Prostate gland (tissue), 2 donors: ENCODE measurements around the gene CROCC. TPM values are rescaled to one million over a fixed set of nuclear protein-coding genes. Genes with fewer than 3 reads are reported as not detected.

Experiments used
- DNase-seq: peaks from one replicate; pipeline ENCODE4 v3.0.0-alpha.2; 2019; ENCODE audit warnings: low spot score
- H3K27ac ChIP-seq, 2 donors: fragments of 200-600 bp; sonication (generic); 2 replicates each; pipeline ENCODE4 v1.5.1; 2017 to 2019
- H3K27me3 ChIP-seq: fragments of 200-600 bp; sonication (generic); replicated peaks from 2 replicates; pipeline ENCODE4 v1.5.1; 2019; ENCODE audit not compliant: insufficient read depth
- H3K36me3 ChIP-seq, 2 donors: fragments of 200-600 bp; sonication (generic); 1 replicate in 1 of 2; 2 replicates in 1 of 2; pipeline versions ENCODE4 v1.5.1 to v1.8.1; 2017 to 2019
- H3K4me1 ChIP-seq: fragments of 200-600 bp; sonication (generic); replicated peaks from 2 replicates; pipeline ENCODE4 v1.5.1; 2019
- H3K4me3 ChIP-seq, 2 donors: fragments of 200-600 bp; sonication (generic); 2 replicates each; pipeline ENCODE4 v1.5.1; 2017 to 2019
- H3K9me3 ChIP-seq: fragments of 200-600 bp; sonication (generic); 2 replicates; pipeline ENCODE4 v1.5.1; 2017
- CTCF ChIP-seq, 4 experiments: fragments of 200-600 bp in 2 of 4; fragments of 450-650 bp in 2 of 4; sonication (generic) in 2 of 4; IDR thresholded peaks; 1 replicate in 3 of 4; 2 replicates in 1 of 4; pipeline ENCODE4 v1.5.1; 2016 to 2019; ENCODE audit warnings: antibody characterized with exemption in 4 of 4, mild to moderate bottlenecking in 2 of 4, moderate library complexity in 2 of 4
- POLR2A ChIP-seq: fragments of 450-650 bp; IDR thresholded peaks from one replicate; pipeline ENCODE4 v1.6.1; 2016; ENCODE audit warnings: antibody characterized with exemption, mild to moderate bottlenecking
- POLR2AphosphoS5 ChIP-seq: sonication (generic); formaldehyde crosslinking; IDR thresholded peaks from one replicate; pipeline ENCODE4 v1.6.1; 2017; ENCODE audit warnings: antibody characterized with exemption
- WGBS: methylation state at CpG from one replicate; pipeline ENCODE4 v1.1.5; 2018; 5-methylcytosine and 5-hydroxymethylcytosine counted together
- intact Hi-C: fragments of 100-400 bp; cut with DNase I; formaldehyde crosslinking; loops from one replicate; pipeline ENCODE4 v1.14.2; 2022
- total RNA-seq, 2 donors: library from RNA; depleted of rRNA; stranded (reverse); fragments of >200 nt; gene quantifications; one replicate each; pipeline ENCODE4 v1.1.0, GENCODE V29; 2016

CROCC gene
- total RNA-seq, 2 donors from 2014 or later = 19.6 to 68.7 TPM

GRCh38 chr1:17011439-17012307, 89.9 kb downstream of the CROCC start, which contains the start of gene ATP13A2:
TSS of gene ATP13A2 (minus strand) at chr1:17011928. CDS start at chr1:17011738, 190 bp downstream.
- Histone ChIP-seq H3K27me3 (no peaks in the 10 kb centered on the region), H3K27ac (peak within 1 kb of the TSS; percentile 45 to 70), H3K9me3 (no peaks in the 10 kb centered on the region), H3K4me1 (peaks cover 4% of the 10 kb centered on the region), H3K36me3 (no peaks in the 10 kb centered on the region), H3K4me3 (peak within 1 kb of the TSS; percentile 79 to 92)
- WGBS = 1% methylated on average over 56 of the region's 94 CpGs
- no peak for TF ChIP-seq CTCF (IDR thresholded peaks at IDR 0.05)
- peak; percentile 41 for TF ChIP-seq POLR2A
- peak; percentile 66 for TF ChIP-seq POLR2AphosphoS5
- peak; percentile 74 for DNase-seq
- intact Hi-C loops = no loop called here

- no peaks in the 10 kb centered on the region for H3K9me3 ChIP-seq
- no peak overlapping the region for H3K4me3 ChIP-seq
- 68% methylated on average over 9 of the region's 9 CpGs for WGBS
- no peak for DNase-seq
- H3K27me3 ChIP-seq = no peaks in the 10 kb centered on the region
- peaks cover 4% of the 10 kb centered on the region for H3K4me1 ChIP-seq
- intact Hi-C loops = no loop called here
- H3K27ac ChIP-seq = no peak overlapping the region
- H3K36me3 ChIP-seq = no peaks in the 10 kb centered on the region
- TF ChIP-seq CTCF (IDR thresholded peaks at IDR 0.05) = no peak
- no peak for TF ChIP-seq POLR2AphosphoS5
- no peak for TF ChIP-seq POLR2A
Measured at GRCh38 chr1:17012775-17013490, 91.2 kb downstream of the CROCC start.

- Histone ChIP-seq H3K9me3 (no peaks in the 10 kb centered on the region), H3K27ac (no peak overlapping the region), H3K4me3 (no peak overlapping the region), H3K27me3 (no peaks in the 10 kb centered on the region), H3K4me1 (peaks cover 4% of the 10 kb centered on the region), H3K36me3 (no peaks in the 10 kb centered on the region)
- no peak for DNase-seq
- 88% methylated on average over 13 of the region's 13 CpGs for WGBS
- TF ChIP-seq CTCF (IDR thresholded peaks at IDR 0.05) = no peak
- intact Hi-C loops = no loop called here
Measured at GRCh38 chr1:17013491-17014320, 92.0 kb downstream of the CROCC start.

GRCh38 chr1:17014671-17015567, 93.2 kb downstream of the CROCC start:
- peaks cover 4% of the 10 kb centered on the region for H3K4me1 ChIP-seq
- H3K27me3 ChIP-seq = no peaks in the 10 kb centered on the region
- no peak overlapping the region for H3K4me3 ChIP-seq
- no peaks in the 10 kb centered on the region for H3K9me3 ChIP-seq
- H3K36me3 ChIP-seq = no peaks in the 10 kb centered on the region
- no peak for DNase-seq
- TF ChIP-seq POLR2A = no peak
- no peak for TF ChIP-seq POLR2AphosphoS5
- TF ChIP-seq CTCF (IDR thresholded peaks at IDR 0.05) = no peak
- intact Hi-C loops = no loop called here
- H3K27ac ChIP-seq = no peak overlapping the region
- WGBS = 79% methylated on average over 10 of the region's 10 CpGs
